ENCODE data around the gene SLCO3A1.

SLCO3A1 gene

DNA sequence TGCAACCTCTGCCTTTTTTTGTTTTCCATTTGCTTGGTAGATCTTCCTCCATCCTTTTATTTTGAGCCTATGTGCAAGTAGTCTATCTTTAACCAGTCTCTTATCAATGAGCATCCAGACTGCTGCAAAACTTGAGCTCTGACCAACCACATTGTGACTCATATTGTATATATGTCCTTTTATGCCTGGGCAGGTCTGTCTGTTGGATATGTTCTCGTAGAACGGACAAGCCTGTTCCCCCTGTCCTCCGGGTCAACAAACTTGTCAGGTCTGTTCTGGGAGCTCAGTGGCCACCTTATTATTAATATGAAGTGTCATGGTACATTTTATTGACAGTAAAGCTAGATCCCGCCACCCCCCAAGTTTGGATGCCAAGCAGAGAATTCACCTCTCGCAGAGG lies 287.3 kb downstream of the SLCO3A1 start:
- Histone ChIP-seq H3K4me1 (no peaks in the 10 kb centered on the region), H3K9me3 (no peaks in the 10 kb centered on the region), H3K4me3 (ENCODE audit: low read depth, low read length) (no peak overlapping the region), H3K36me3 (no peaks in the 10 kb centered on the region), H3K27me3 (no peaks in the 10 kb centered on the region)
- TF ChIP-seq, protein P1, sequence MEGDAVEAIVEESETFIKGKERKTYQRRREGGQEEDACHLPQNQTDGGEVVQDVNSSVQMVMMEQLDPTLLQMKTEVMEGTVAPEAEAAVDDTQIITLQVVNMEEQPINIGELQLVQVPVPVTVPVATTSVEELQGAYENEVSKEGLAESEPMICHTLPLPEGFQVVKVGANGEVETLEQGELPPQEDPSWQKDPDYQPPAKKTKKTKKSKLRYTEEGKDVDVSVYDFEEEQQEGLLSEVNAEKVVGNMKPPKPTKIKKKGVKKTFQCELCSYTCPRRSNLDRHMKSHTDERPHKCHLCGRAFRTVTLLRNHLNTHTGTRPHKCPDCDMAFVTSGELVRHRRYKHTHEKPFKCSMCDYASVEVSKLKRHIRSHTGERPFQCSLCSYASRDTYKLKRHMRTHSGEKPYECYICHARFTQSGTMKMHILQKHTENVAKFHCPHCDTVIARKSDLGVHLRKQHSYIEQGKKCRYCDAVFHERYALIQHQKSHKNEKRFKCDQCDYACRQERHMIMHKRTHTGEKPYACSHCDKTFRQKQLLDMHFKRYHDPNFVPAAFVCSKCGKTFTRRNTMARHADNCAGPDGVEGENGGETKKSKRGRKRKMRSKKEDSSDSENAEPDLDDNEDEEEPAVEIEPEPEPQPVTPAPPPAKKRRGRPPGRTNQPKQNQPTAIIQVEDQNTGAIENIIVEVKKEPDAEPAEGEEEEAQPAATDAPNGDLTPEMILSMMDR (IDR thresholded peaks at IDR 0.05; ENCODE audit: low read depth, low read length), result no peak
- no peak for DNase-seq

DNA sequence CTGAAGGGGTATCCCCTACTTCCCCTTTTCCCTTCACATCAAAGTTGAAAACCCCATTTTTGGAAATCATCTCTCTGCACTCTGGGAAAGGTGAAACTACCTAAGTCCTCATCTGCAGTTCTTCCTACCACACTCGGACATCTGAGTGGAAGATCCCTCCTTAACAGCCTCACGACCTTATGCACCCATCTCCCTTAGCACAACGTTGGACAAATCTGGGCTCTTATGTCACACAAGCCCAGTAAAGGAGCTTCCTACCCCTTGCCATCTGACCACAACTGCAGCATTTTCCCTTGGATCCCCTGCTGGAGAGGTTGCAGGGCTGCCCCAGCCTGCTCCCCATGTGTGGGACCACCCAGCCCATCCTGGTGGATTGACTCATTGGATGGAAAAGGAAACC lies 288.1 kb downstream of the SLCO3A1 start:
- no peak overlapping the region for H3K4me3 ChIP-seq (ENCODE audit: low read depth, low read length)
- H3K36me3 ChIP-seq, result no peaks in the 10 kb centered on the region
- no peaks in the 10 kb centered on the region for H3K9me3 ChIP-seq
- DNase-seq, result no peak
- no peaks in the 10 kb centered on the region for H3K27me3 ChIP-seq
- TF ChIP-seq, protein P1 (IDR thresholded peaks at IDR 0.05; ENCODE audit: low read depth, low read length), result no peak
- no peaks in the 10 kb centered on the region for H3K4me1 ChIP-seq

DNA sequence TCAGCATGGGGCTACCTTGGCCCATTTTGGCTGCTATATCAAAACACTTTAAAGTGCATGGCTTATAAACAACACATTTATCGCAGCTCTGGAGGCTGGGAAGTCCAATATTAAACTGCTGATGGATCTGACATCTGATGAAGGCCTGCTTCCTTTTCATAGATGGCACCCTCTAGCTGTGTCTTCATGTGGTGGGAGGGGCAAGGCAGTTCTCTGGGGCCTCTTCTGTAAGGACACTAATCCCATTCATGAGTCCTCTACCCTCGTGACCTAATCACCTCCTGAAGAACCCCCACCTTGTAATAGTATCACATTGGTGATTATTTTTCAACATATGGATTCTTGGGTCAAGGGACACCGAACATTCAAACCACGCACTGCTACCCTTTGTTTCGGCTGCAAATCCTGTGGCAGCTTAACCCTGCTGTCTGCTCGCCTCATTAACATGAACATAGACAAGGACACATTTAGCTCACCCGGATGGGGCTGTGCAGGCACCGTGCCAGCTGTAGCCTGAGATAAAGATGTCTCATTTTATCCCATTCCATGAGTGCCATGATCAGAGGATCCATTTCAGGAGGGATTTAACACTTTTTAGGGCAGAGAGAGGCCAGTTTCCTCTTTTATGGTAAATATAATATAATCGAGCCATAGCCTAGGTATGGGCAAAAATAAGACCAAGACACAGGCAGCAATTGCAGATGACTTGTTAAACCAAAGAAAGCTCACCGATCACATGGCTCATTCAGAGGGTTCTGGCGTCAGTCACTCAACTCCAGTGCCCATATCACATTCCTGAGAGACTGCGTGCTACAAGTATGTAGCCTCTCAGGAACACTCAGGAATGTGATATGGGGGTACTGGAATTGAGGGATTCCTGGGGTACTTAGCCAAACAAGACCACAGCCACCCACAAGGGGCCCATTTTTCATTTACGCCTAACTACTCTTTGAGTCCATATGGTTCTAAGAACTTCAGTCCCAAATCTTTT lies 289.0 kb downstream of the SLCO3A1 start:
- Histone ChIP-seq H3K4me3 (ENCODE audit: low read depth, low read length) (no peak overlapping the region), H3K9me3 (no peaks in the 10 kb centered on the region), H3K36me3 (no peaks in the 10 kb centered on the region), H3K4me1 (no peaks in the 10 kb centered on the region), H3K27me3 (no peaks in the 10 kb centered on the region)
- TF ChIP-seq, protein P1 (IDR thresholded peaks at IDR 0.05; ENCODE audit: low read depth, low read length), result no peak
- DNase-seq, result no peak

DNA sequence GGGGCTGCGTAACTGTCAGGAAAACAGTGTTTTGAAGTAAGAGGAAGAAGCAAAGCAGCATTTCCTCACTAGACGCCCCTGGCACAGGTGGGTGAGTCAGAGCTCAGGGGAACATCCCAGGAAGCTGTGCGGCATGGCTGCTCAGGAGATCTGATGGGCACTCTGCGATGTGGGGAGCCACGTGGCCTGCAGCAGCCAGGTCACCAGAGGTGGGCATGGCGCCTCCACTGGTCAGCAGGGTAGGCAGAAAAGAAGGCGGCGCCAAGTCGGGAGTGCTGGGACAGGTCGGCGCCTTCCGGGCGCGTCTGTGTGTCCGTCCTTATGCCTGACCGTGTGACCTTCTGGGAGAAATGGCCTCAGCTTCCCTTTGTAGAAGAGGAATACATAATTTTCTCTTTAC lies 290.3 kb downstream of the SLCO3A1 start:
- H3K4me3 ChIP-seq (ENCODE audit: low read depth, low read length), result no peak overlapping the region

DNA sequence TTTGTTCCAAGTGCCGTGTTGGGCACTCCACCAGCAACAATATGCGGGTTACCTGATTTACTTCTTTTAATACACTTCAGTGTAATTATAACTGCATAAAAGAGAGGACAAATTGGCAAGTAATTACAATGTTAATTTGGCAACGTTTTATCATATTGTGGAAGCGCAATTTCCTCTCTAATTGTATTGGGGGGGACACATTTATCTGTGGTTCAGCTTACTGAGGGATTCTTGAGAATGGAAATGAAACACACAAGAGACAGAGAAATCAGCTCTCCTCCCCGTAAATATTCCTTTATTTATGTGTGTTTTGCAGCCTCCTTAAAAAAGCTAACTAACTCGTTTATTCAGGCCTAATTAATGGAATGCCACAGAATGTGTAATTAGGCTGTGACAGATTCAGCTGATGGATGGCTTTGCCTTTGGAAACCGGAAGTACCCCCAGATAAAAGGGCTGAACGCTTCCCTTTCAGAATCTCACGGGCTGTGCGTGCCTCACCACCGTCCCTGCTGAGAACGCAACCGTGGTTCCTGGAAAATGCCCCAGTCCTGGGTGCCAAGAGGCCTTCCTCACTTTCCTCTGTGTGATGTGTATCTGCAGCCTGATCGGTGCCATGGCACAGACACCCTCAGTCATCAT lies 293.1 kb downstream of the SLCO3A1 start:
- no peaks in the 10 kb centered on the region; the same call in 1 of the 2 replicates for H3K4me1 ChIP-seq
- no peaks in the 10 kb centered on the region for H3K27me3 ChIP-seq
- no peaks in the 10 kb centered on the region for H3K36me3 ChIP-seq
- H3K9me3 ChIP-seq, result no peaks in the 10 kb centered on the region
- no peak overlapping the region for H3K4me3 ChIP-seq (ENCODE audit: low read depth, low read length)
- DNase-seq, result no peak
- TF ChIP-seq, protein P1 (IDR thresholded peaks at IDR 0.05; ENCODE audit: low read depth, low read length), result no peak

More for the DNA sequence above, 290.3 kb downstream of the SLCO3A1 start:
- no peaks in the 10 kb centered on the region for H3K9me3 ChIP-seq
- no peaks in the 10 kb centered on the region for H3K4me1 ChIP-seq
- no peaks in the 10 kb centered on the region for H3K27me3 ChIP-seq
- no peak for DNase-seq
- TF ChIP-seq, protein P1 (IDR thresholded peaks at IDR 0.05; ENCODE audit: low read depth, low read length), result no peak
- no peaks in the 10 kb centered on the region for H3K36me3 ChIP-seq
